Fibroblast of skin of right quadriceps (primary cell): Measurements from ENCODE around the gene SLN.
A peak's percentile ranks its signal among the peaks of the same experiment; 100 is the strongest.

Experiments used
- DNase-seq: peaks from one replicate; pipeline ENCODE4 v3.0.0-alpha.2; 2013

Gene SLN

GRCh38 chr11:107719073-107719472, 7.2 kb upstream of the SLN start:
- DNase-seq = no peak

GRCh38 chr11:107716884-107717532, 5.2 kb upstream of the SLN start:
- peak; percentile 21 for DNase-seq

- DNase-seq = no peak
Measured at GRCh38 chr11:107713009-107713408, 1.2 kb upstream of the SLN start.

GRCh38 chr11:107710301-107710700, 1.6 kb downstream of the SLN start:
- no peak for DNase-seq

GRCh38 chr11:107708792-107709191, 3.1 kb downstream of the SLN start:
- no peak for DNase-seq

- no peak for DNase-seq
Measured at GRCh38 chr11:107707807-107708206, 4.0 kb downstream of the SLN start.

GRCh38 chr11:107707215-107707671, 4.6 kb downstream of the SLN start:
- DNase-seq = no peak

- no peak for DNase-seq
Measured at GRCh38 chr11:107706531-107706930, 5.3 kb downstream of the SLN start.

GRCh38 chr11:107705027-107705426, 6.8 kb downstream of the SLN start:
- peak; percentile 89 for DNase-seq

- DNase-seq = peak; percentile 39
Measured at GRCh38 chr11:107704451-107704850, 7.4 kb downstream of the SLN start.

- DNase-seq = peak; percentile 21
Measured at GRCh38 chr11:107702723-107703122, 9.1 kb downstream of the SLN start.

- no peak for DNase-seq
Measured at GRCh38 chr11:107702109-107702660, 9.7 kb downstream of the SLN start.

- DNase-seq = no peak
Measured at GRCh38 chr11:107699371-107700285, 12.2 kb downstream of the SLN start.

- no peak for DNase-seq
Measured at GRCh38 chr11:107697291-107697690, 14.6 kb downstream of the SLN start.

GRCh38 chr11:107696140-107696539, 15.7 kb downstream of the SLN start:
- peak; percentile 96 for DNase-seq

- peak; percentile 56 for DNase-seq
Measured at GRCh38 chr11:107695446-107695845, 16.4 kb downstream of the SLN start.

- DNase-seq = peak; percentile 68
Measured at GRCh38 chr11:107691000-107691750, 20.7 kb downstream of the SLN start.

GRCh38 chr11:107689317-107690202, 22.3 kb downstream of the SLN start:
- DNase-seq = peak; percentile 65

GRCh38 chr11:107688322-107688918, 23.4 kb downstream of the SLN start:
- DNase-seq = no peak

- DNase-seq = no peak
Measured at GRCh38 chr11:107683807-107684206, 28.0 kb downstream of the SLN start.

- no peak for DNase-seq
Measured at GRCh38 chr11:107683061-107683460, 28.8 kb downstream of the SLN start.

GRCh38 chr11:107682572-107682971, 29.3 kb downstream of the SLN start:
- DNase-seq = no peak
